Fibroblast of peridontal ligament (primary cell): ENCODE results near the gene MMP24OS.

Experiments used
- DNase-seq: peaks from one replicate; pipeline ENCODE4 v3.0.0-alpha.2; 2010; ENCODE audit errors: extremely low read depth

Gene MMP24OS

GRCh38 chr20:35277531-35278395 is at the start of gene MMP24OS:
TSS of gene MMP24OS (minus strand) at chr20:35278122. CDS start at chr20:35277929, 193 bp downstream.
- DNase-seq: peak; percentile 70

GRCh38 chr20:35327074-35327976 is 49.4 kb upstream of the MMP24OS start:
- no peak for DNase-seq

- no peak for DNase-seq
These were observed 48.8 kb upstream of the MMP24OS start for GRCh38 chr20:35326740-35327073.

- peak; percentile 76 for DNase-seq
These were observed 48.3 kb upstream of the MMP24OS start for GRCh38 chr20:35326021-35326739.

- no peak for DNase-seq
These were observed 47.5 kb upstream of the MMP24OS start for GRCh38 chr20:35325401-35325800.

GRCh38 chr20:35320396-35321126 is 42.6 kb upstream of the MMP24OS start:
- DNase-seq: peak; percentile 53

- peak; percentile 43 for DNase-seq
These were observed 41.9 kb upstream of the MMP24OS start for GRCh38 chr20:35319871-35320197.

- no peak for DNase-seq
These were observed 41.4 kb upstream of the MMP24OS start for GRCh38 chr20:35319192-35319870.

- peak; percentile 69 for DNase-seq
These were observed 40.7 kb upstream of the MMP24OS start for GRCh38 chr20:35318502-35319157.

GRCh38 chr20:35317416-35318210 is 39.7 kb upstream of the MMP24OS start:
- no peak for DNase-seq

- DNase-seq: no peak
These were observed 38.2 kb upstream of the MMP24OS start for GRCh38 chr20:35316086-35316485.

- DNase-seq: peak; percentile 44
These were observed 37.7 kb upstream of the MMP24OS start for GRCh38 chr20:35315632-35316020.

GRCh38 chr20:35314816-35315631 is 37.1 kb upstream of the MMP24OS start:
- peak; percentile 85 for DNase-seq

GRCh38 chr20:35312318-35312717 is 34.4 kb upstream of the MMP24OS start:
- peak; percentile 96 for DNase-seq

GRCh38 chr20:35311822-35312221 is 33.9 kb upstream of the MMP24OS start:
- DNase-seq: no peak

- DNase-seq: no peak
These were observed 33.5 kb upstream of the MMP24OS start for GRCh38 chr20:35311409-35311808.

- peak; percentile 88 for DNase-seq
These were observed 30.0 kb upstream of the MMP24OS start for GRCh38 chr20:35307666-35308653.
